Neural cell (in vitro differentiated cells): Measurements from ENCODE around the gene SLX4IP. TPM values are rescaled to one million over a fixed set of nuclear protein-coding genes. Genes with fewer than 3 reads are reported as not detected.

Source experiments
- H2AFZ ChIP-seq: fragments of 200-600, 300-800 bp; sonication (generic), shearing (Covaris generic); 2 replicates; pipeline ENCODE4 v1.6.0; 2014; ENCODE audit warnings: low read depth, mild to moderate bottlenecking, antibody characterized with exemption, low read length, moderate library complexity
- H3F3A ChIP-seq: fragments of 200-600 bp; shearing (Covaris generic); 2 replicates; pipeline ENCODE4 v1.6.1; 2016; ENCODE audit warnings: mild to moderate bottlenecking, moderate library complexity, mixed read lengths, antibody characterized with exemption, low read length; ENCODE audit not compliant: insufficient read depth, poor library complexity, severe bottlenecking
- H3K27ac ChIP-seq: fragments of 200-600, 300-800 bp; sonication (generic), shearing (Covaris generic); 2 replicates; pipeline ENCODE4 v1.5.1; 2014; ENCODE audit warnings: mild to moderate bottlenecking, low read length, moderate library complexity
- H3K27me3 ChIP-seq: fragments of 300-800, 200-600 bp; sonication (generic), shearing (Covaris generic); 2 replicates; pipeline ENCODE4 v1.6.0; 2014; ENCODE audit warnings: mild to moderate bottlenecking, low read depth, low read length, moderate library complexity; ENCODE audit not compliant: insufficient read depth
- H3K36me3 ChIP-seq: fragments of 300-800, 200-600 bp; sonication (generic), shearing (Covaris generic); 2 replicates; pipeline ENCODE4 v1.5.1; 2014; ENCODE audit warnings: mild to moderate bottlenecking, antibody characterized with exemption, low read length, moderate library complexity; ENCODE audit not compliant: insufficient read depth
- H3K4me2 ChIP-seq: fragments of 300-800, 200-600 bp; sonication (generic), shearing (Covaris generic); 2 replicates; pipeline ENCODE4 v1.6.0; 2014; ENCODE audit warnings: mild to moderate bottlenecking, low read length
- H3K4me3 ChIP-seq: fragments of 300-800, 200-600 bp; sonication (generic), shearing (Covaris generic); 2 replicates; pipeline ENCODE4 v1.5.1; 2014; ENCODE audit warnings: mild to moderate bottlenecking, low read length, moderate library complexity
- H3K79me2 ChIP-seq: fragments of 200-600 bp; shearing (Covaris generic); replicated peaks from 2 replicates; pipeline ENCODE4 v1.6.0; 2014; ENCODE audit warnings: mild to moderate bottlenecking, low read length, moderate library complexity; ENCODE audit not compliant: insufficient read depth
- H3K9ac ChIP-seq: fragments of 300-800, 200-600 bp; sonication (generic), shearing (Covaris generic); 2 replicates; pipeline ENCODE4 v1.6.1; 2016; ENCODE audit warnings: mild to moderate bottlenecking, low read length, mixed read lengths
- H3K9me2 ChIP-seq: fragments of 200-600 bp; shearing (Covaris generic); 2 replicates; pipeline ENCODE4 v1.6.1; 2016; ENCODE audit warnings: mild to moderate bottlenecking, low read length, mixed read lengths; ENCODE audit not compliant: insufficient read depth
- H3K9me3 ChIP-seq: fragments of 200-600, 300-800 bp; sonication (generic), shearing (Covaris generic); 2 replicates; pipeline ENCODE4 v1.6.1; 2016; ENCODE audit warnings: mild to moderate bottlenecking, mixed run types, low read length, moderate library complexity, mixed read lengths
- H4K20me1 ChIP-seq: fragments of 200-600 bp; shearing (Covaris generic); 2 replicates; pipeline ENCODE4 v1.6.1; 2016; ENCODE audit warnings: mild to moderate bottlenecking, mixed run types; ENCODE audit not compliant: insufficient read depth
- EP300 ChIP-seq: fragments of 450-650 bp; conservative IDR thresholded peaks from 2 replicates; pipeline ENCODE4 v1.6.1; 2014; ENCODE audit warnings: antibody characterized with exemption, mild to moderate bottlenecking, moderate library complexity; ENCODE audit not compliant: poor library complexity, severe bottlenecking
- EZH2 ChIP-seq: fragments of 200-600, 300-800 bp; shearing (Covaris generic), sonication (generic); IDR thresholded peaks from 2 replicates; pipeline ENCODE4 v1.6.1; 2014; ENCODE audit warnings: antibody characterized with exemption, low read length, borderline replicate concordance, mild to moderate bottlenecking; ENCODE audit not compliant: insufficient read depth, poor library complexity, severe bottlenecking
- MXI1 ChIP-seq: fragments of 450-650 bp; conservative IDR thresholded peaks from 2 replicates; pipeline ENCODE4 v1.6.1; 2014; ENCODE audit warnings: antibody characterized with exemption, mild to moderate bottlenecking; ENCODE audit not compliant: poor library complexity, severe bottlenecking
- POLR2AphosphoS5 ChIP-seq: IDR thresholded peaks from 2 replicates; pipeline ENCODE4 v1.6.1; 2012
- RAD21 ChIP-seq: fragments of 450-650 bp; conservative IDR thresholded peaks from 2 replicates; pipeline ENCODE4 v1.6.1; 2014; ENCODE audit warnings: antibody characterized with exemption, mild to moderate bottlenecking, moderate library complexity
- SMC3 ChIP-seq: fragments of 450-650 bp; conservative IDR thresholded peaks from 2 replicates; pipeline ENCODE4 v1.6.1; 2014; ENCODE audit warnings: antibody characterized with exemption, mild to moderate bottlenecking, moderate library complexity; ENCODE audit not compliant: poor library complexity
- TAF1 ChIP-seq: IDR thresholded peaks from 2 replicates; pipeline ENCODE4 v1.6.1; 2012; ENCODE audit warnings: low read depth
- polyA plus RNA-seq: library from polyadenylated mRNA; depleted of rRNA; stranded (reverse); fragments of >200 nt; gene quantifications from 2 replicates; pipeline ENCODE4 v1.2.3, GENCODE V29; 2014
- TF ChIP-seq, protein P1 (sequence below): IDR thresholded peaks from 2 replicates; pipeline ENCODE4 v1.6.1; 2012; ENCODE audit warnings: borderline replicate concordance
- TF ChIP-seq, protein P2 (sequence below): fragments of 450-650 bp; IDR thresholded peaks from 2 replicates; pipeline ENCODE4 v1.5.1; 2014; ENCODE audit warnings: antibody characterized with exemption, mild to moderate bottlenecking, moderate library complexity; ENCODE audit not compliant: poor library complexity, severe bottlenecking

The SLX4IP gene
- polyA plus RNA-seq, 1 donor from 2014 or later = 6.4 TPM

DNA sequence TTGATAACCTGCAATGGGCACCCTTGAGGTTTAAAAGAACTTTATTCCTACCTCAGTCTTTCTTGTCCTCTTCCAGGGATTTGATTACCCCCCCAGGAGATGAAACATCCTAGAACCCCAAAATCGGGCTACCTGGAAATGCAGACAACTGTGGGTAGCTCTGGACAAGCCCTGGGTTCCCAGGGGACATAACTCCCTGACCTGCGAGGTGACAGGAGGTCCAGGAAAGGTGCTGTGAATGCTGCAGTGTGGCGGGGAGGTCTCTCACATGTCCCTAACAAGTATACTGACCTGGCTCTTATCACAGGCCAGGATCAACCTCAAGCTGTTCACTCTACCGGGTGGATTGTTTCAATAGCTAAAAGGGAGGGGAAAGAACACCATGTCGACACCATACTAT, 227.0 kb downstream of the SLX4IP start:
- peaks cover 9% of the 10 kb centered on the region for H3K36me3 ChIP-seq
- no peak overlapping the region for H3K9ac ChIP-seq
- H4K20me1 ChIP-seq = no peaks in the 10 kb centered on the region
- TF ChIP-seq EP300 = no peak
- TF ChIP-seq POLR2AphosphoS5 = no peak
- TF ChIP-seq, protein P1, sequence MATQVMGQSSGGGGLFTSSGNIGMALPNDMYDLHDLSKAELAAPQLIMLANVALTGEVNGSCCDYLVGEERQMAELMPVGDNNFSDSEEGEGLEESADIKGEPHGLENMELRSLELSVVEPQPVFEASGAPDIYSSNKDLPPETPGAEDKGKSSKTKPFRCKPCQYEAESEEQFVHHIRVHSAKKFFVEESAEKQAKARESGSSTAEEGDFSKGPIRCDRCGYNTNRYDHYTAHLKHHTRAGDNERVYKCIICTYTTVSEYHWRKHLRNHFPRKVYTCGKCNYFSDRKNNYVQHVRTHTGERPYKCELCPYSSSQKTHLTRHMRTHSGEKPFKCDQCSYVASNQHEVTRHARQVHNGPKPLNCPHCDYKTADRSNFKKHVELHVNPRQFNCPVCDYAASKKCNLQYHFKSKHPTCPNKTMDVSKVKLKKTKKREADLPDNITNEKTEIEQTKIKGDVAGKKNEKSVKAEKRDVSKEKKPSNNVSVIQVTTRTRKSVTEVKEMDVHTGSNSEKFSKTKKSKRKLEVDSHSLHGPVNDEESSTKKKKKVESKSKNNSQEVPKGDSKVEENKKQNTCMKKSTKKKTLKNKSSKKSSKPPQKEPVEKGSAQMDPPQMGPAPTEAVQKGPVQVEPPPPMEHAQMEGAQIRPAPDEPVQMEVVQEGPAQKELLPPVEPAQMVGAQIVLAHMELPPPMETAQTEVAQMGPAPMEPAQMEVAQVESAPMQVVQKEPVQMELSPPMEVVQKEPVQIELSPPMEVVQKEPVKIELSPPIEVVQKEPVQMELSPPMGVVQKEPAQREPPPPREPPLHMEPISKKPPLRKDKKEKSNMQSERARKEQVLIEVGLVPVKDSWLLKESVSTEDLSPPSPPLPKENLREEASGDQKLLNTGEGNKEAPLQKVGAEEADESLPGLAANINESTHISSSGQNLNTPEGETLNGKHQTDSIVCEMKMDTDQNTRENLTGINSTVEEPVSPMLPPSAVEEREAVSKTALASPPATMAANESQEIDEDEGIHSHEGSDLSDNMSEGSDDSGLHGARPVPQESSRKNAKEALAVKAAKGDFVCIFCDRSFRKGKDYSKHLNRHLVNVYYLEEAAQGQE = no peak
- TF ChIP-seq, protein P2, sequence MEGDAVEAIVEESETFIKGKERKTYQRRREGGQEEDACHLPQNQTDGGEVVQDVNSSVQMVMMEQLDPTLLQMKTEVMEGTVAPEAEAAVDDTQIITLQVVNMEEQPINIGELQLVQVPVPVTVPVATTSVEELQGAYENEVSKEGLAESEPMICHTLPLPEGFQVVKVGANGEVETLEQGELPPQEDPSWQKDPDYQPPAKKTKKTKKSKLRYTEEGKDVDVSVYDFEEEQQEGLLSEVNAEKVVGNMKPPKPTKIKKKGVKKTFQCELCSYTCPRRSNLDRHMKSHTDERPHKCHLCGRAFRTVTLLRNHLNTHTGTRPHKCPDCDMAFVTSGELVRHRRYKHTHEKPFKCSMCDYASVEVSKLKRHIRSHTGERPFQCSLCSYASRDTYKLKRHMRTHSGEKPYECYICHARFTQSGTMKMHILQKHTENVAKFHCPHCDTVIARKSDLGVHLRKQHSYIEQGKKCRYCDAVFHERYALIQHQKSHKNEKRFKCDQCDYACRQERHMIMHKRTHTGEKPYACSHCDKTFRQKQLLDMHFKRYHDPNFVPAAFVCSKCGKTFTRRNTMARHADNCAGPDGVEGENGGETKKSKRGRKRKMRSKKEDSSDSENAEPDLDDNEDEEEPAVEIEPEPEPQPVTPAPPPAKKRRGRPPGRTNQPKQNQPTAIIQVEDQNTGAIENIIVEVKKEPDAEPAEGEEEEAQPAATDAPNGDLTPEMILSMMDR = no peak
- no peak for TF ChIP-seq SMC3
- no peak for TF ChIP-seq RAD21
- no peak for TF ChIP-seq EZH2
- no peak for TF ChIP-seq MXI1
- no peak for TF ChIP-seq TAF1
- H3K27me3 ChIP-seq = no peaks in the 10 kb centered on the region
- H3K9me3 ChIP-seq = no peaks in the 10 kb centered on the region
- no peak overlapping the region for H3K4me3 ChIP-seq
- H3K27ac ChIP-seq = no peak overlapping the region
- no peaks in the 10 kb centered on the region for H3K9me2 ChIP-seq
- H3F3A ChIP-seq = no peaks in the 10 kb centered on the region
- no peaks in the 10 kb centered on the region for H3K79me2 ChIP-seq
- no peak overlapping the region for H3K4me2 ChIP-seq
- no peak overlapping the region for H2AFZ ChIP-seq

DNA sequence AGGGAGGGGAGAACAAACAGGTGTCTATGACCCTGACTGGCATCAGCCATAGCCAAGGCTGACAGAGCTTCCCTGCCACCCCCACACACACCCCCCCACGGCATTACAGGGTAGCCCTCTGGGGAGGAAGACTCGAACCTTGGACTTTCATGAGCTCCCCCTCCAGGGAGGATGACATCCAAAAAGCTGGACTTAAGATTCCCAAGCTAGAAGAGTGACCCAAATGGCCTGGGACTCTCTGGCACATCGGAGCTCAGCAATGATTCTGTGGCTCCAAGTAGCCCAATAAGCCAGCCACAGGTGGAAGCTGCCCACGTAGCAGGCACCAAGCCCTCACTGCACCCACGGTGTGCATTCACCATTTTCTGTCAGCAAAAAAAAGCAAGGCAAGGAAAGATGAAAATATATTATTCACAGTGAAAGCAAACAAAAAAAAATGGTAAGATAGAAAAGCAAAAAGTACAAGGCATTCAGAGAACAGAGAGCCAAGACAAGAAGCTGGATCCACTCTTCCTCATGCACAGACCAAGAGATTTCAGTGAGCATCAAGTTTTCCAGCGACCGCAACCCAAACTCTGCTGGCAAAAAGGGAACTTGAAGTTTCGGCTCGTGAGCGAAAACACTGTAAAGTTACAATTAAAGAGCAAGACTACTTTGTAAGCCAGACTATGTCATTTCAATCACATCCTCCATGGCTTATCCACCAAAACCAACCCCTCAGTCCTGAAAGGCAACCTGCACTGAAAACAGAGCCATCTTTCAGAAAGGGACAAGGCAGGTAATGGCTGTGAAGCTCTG, 227.8 kb downstream of the SLX4IP start:
- Histone ChIP-seq H3K4me2 (no peak overlapping the region), H4K20me1 (no peaks in the 10 kb centered on the region), H3F3A (no peaks in the 10 kb centered on the region), H3K9me3 (no peaks in the 10 kb centered on the region), H3K9ac (no peak overlapping the region), H3K36me3 (peaks cover 9% of the 10 kb centered on the region), H3K4me3 (no peak overlapping the region), H3K9me2 (no peaks in the 10 kb centered on the region), H2AFZ (no peak overlapping the region), H3K27me3 (no peaks in the 10 kb centered on the region), H3K79me2 (no peaks in the 10 kb centered on the region), H3K27ac (no peak overlapping the region)
- TF ChIP-seq, protein P2 = no peak
- TF ChIP-seq POLR2AphosphoS5 (no peak), TAF1 (no peak), SMC3 (no peak), EZH2 (no peak), EP300 (no peak), MXI1 (no peak)
